PC-9 (cell line): ENCODE results near the gene ZRANB2. TPM values are rescaled to one million over a fixed set of nuclear protein-coding genes. Genes with fewer than 3 reads are reported as not detected.

ENCODE experiments used
- BruUV-seq: library from RNA; stranded (reverse); fragments of 400-500 nt; replicated peaks from 2 replicates; lab custom pipeline; 2021; lab: Mats Ljungman, UMichigan
- CTCF ChIA-PET: fragments of 300-600 bp; sonication (Branson Sonifier 250); formaldehyde crosslinking; loops from one replicate; lab custom pipeline; 2022; ENCODE audit warnings: antibody characterized with exemption; lab: Charles Lee
- POLR2A ChIA-PET: fragments of 300-600 bp; sonication (Branson Sonifier 250); formaldehyde crosslinking; loops from one replicate; lab custom pipeline; 2022; ENCODE audit warnings: antibody characterized with exemption; ENCODE audit not compliant: unreplicated experiment; lab: Charles Lee
- DNase-seq, 2 experiments: peaks; one replicate each; pipeline versions ENCODE4 v3.0.0 to v3.0.0-alpha.2; 2015 to 2022; ENCODE audit warnings: mixed read lengths in 1 of 2
- H2AFZ ChIP-seq: fragments of 200-600 bp; sonication (generic); 2 replicates; pipeline ENCODE4 v1.8.1; 2017; ENCODE audit warnings: antibody characterized with exemption
- H3F3A ChIP-seq: fragments of 200-600 bp; sonication (generic); 2 replicates; pipeline ENCODE4 v1.8.1; 2017; ENCODE audit warnings: antibody characterized with exemption, mild to moderate bottlenecking, low read depth; ENCODE audit not compliant: insufficient read depth
- H3K27ac ChIP-seq: fragments of 200-600 bp; sonication (generic); 2 replicates; pipeline ENCODE4 v1.6.1; 2016; ENCODE audit warnings: mixed run types
- H3K27me3 ChIP-seq: fragments of 200-600 bp; sonication (generic); 2 replicates; pipeline ENCODE4 v1.6.1; 2016; ENCODE audit warnings: low read depth, mixed run types; ENCODE audit not compliant: insufficient read depth
- H3K36me3 ChIP-seq: fragments of 200-600 bp; sonication (generic); 2 replicates; pipeline ENCODE4 v1.6.1; 2016; ENCODE audit warnings: low read depth, mixed run types
- H3K4me1 ChIP-seq: fragments of 200-600 bp; sonication (generic); replicated peaks from 2 replicates; pipeline ENCODE4 v1.6.1; 2016; ENCODE audit warnings: mixed run types; ENCODE audit not compliant: insufficient read depth
- H3K4me2 ChIP-seq: fragments of 200-600 bp; sonication (generic); 2 replicates; pipeline ENCODE4 v1.6.1; 2017; ENCODE audit warnings: mixed run types
- H3K4me3 ChIP-seq: fragments of 200-600 bp; sonication (generic); 2 replicates; pipeline ENCODE4 v1.6.1; 2016; ENCODE audit warnings: mixed run types
- H3K79me2 ChIP-seq: fragments of 200-600 bp; sonication (generic); 2 replicates; pipeline ENCODE4 v1.6.1; 2017; ENCODE audit warnings: low read depth, mixed run types
- H3K9me2 ChIP-seq: fragments of 200-600 bp; sonication (generic); 2 replicates; pipeline ENCODE4 v1.8.1; 2017; ENCODE audit warnings: mild to moderate bottlenecking; ENCODE audit not compliant: insufficient read depth
- H3K9me3 ChIP-seq: fragments of 200-600 bp; sonication (generic); 2 replicates; pipeline ENCODE4 v1.8.1; 2016; ENCODE audit warnings: low read depth; ENCODE audit not compliant: insufficient read depth
- H4K20me1 ChIP-seq: fragments of 200-600 bp; sonication (generic); 2 replicates; pipeline ENCODE4 v1.8.1; 2017; ENCODE audit not compliant: insufficient read depth
- EZH2 ChIP-seq: fragments of 200-600 bp; sonication (generic); IDR thresholded peaks from 2 replicates; pipeline ENCODE4 v1.8.0; 2017; ENCODE audit warnings: antibody characterized with exemption, low read depth
- intact Hi-C: fragments of 100-400 bp; cut with micrococcal nuclease; formaldehyde crosslinking; loops from one replicate; pipeline ENCODE4 v1.10.0; 2022; ENCODE audit not compliant: unreplicated experiment
- total RNA-seq: library from RNA; stranded (reverse); gene quantifications from 2 replicates; pipeline ENCODE4 v1.2.3, GENCODE V29; 2021
- TF ChIP-seq, protein P1 (sequence below): fragments of 200-600 bp; sonication (generic); conservative IDR thresholded peaks from 2 replicates; pipeline ENCODE4 v1.6.1; 2017; ENCODE audit warnings: mixed run types, antibody characterized with exemption, mild to moderate bottlenecking, moderate library complexity

ZRANB2 gene
- total RNA-seq, 1 experiment from 2014 or later = 79.6 TPM

DNA sequence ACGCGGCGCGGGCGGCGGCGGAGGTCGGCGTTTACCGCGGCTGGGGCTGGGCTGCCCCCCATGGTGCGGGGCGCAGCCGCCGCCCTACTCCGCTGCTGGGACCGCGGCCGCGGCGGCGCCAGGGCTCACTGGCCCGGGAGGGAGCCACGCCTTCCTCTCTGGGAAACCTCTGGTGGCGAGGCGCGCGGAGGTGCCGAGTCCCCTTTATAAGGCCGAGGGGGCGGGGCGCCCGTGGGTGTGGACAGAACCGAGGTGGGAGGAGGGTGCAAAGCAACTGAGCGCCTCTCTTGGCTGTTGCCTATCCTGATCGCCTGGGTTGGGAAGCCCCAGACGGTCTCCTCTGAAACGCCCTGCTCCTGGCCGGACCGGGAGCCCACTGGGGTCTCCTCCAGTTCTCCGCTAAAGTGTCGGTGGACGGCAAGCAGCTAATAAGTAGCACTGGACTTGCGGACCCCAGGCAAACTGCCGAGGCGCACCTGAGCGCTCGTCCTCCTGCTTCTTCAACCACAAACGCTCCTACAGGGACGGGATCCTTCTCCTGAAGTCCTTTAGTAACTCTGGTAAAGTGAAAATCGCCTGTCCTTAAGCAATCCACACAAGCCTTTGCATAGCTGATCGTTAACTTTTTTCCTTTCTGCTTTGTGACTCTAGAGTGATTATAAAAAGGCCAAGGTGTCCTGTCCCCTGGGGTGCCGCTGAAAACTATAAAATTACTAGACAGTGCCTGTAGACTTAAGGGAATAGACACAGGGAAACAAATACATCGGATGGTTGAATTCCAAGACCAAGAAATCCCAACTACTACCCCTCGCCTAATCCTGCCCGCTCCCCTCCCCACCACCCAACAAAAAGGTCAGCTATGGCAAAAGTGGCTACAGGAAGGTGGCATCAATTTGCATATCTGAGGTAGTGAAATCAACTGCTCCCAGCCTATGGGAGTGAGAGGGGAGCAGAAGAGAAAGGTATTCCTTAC lies 32.9 kb downstream of the ZRANB2 start, which contains the start of gene PTGER3:
Gene PTGER3 (minus strand): TSS at position 182 of the 973 bp plus-strand sequence. CDS start 239 bp downstream, outside the sequence.
- CTCF ChIA-PET = no interaction called here
- BruUV-seq = no TSS peak
- no peaks in the 10 kb centered on the region for H3K27me3 ChIP-seq
- H2AFZ ChIP-seq = no peak within 1 kb of the TSS
- no peak for TF ChIP-seq EZH2
- TF ChIP-seq, protein P1, sequence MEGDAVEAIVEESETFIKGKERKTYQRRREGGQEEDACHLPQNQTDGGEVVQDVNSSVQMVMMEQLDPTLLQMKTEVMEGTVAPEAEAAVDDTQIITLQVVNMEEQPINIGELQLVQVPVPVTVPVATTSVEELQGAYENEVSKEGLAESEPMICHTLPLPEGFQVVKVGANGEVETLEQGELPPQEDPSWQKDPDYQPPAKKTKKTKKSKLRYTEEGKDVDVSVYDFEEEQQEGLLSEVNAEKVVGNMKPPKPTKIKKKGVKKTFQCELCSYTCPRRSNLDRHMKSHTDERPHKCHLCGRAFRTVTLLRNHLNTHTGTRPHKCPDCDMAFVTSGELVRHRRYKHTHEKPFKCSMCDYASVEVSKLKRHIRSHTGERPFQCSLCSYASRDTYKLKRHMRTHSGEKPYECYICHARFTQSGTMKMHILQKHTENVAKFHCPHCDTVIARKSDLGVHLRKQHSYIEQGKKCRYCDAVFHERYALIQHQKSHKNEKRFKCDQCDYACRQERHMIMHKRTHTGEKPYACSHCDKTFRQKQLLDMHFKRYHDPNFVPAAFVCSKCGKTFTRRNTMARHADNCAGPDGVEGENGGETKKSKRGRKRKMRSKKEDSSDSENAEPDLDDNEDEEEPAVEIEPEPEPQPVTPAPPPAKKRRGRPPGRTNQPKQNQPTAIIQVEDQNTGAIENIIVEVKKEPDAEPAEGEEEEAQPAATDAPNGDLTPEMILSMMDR = no peak
- H3K9me3 ChIP-seq = no peaks in the 10 kb centered on the region
- intact Hi-C loops = no loop called here
- H3K9me2 ChIP-seq = no peaks in the 10 kb centered on the region
- H3K27ac ChIP-seq = no peak within 1 kb of the TSS
- H3K36me3 ChIP-seq = no peaks in the 10 kb centered on the region
- no peak within 1 kb of the TSS for H3K4me2 ChIP-seq
- H3K4me3 ChIP-seq = no peak within 1 kb of the TSS
- DNase-seq = peak in 1 of 2 experiments; percentile 48
- H3F3A ChIP-seq = no peaks in the 10 kb centered on the region
- no peaks in the 10 kb centered on the region for H3K4me1 ChIP-seq
- H4K20me1 ChIP-seq = no peaks in the 10 kb centered on the region
- POLR2A ChIA-PET = no interaction called here
- no peaks in the 10 kb centered on the region for H3K79me2 ChIP-seq

DNA sequence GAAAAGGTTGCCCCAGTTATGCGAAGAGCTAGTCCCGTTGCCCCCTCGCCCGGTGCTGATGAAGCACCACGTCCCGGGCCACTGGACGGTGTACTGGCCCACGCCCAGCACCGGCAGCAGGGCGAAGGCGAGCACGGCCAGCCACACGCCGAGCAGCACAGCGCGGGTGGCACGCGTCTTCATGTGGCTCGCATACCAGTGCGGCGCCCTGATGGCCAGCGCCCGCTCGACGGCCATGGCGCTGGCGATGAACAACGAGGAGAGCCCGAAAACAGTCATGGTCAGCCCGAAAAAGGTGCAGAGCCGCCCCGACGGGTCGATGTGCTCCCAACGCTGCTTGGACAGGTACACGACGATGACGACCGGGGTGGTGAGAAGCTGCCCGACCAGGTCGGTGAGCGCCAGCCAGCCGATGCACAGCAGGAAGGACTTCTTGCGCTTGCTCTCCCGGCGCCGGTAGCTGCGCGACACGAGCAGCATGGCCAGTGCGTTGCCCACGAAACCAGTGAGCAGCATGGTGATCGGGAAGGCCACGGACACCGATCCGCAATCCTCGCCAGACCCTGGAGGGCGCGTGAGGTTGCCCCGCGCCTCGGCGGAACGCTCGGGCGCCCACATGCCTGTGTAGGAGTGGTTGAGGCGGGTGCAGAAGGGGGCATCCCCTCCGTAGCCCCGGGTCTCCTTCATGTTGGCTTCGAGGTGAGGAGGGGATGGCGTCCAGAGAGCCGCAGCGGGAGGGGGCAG lies 33.8 kb downstream of the ZRANB2 start:
- no peaks in the 10 kb centered on the region for H3K9me2 ChIP-seq
- H3K4me3 ChIP-seq = no peak overlapping the region
- no peaks in the 10 kb centered on the region for H3K4me1 ChIP-seq
- intact Hi-C loops = no loop called here
- CTCF ChIA-PET = no interaction called here
- H2AFZ ChIP-seq = no peak overlapping the region
- H3K79me2 ChIP-seq = no peaks in the 10 kb centered on the region
- H3F3A ChIP-seq = no peaks in the 10 kb centered on the region
- no peaks in the 10 kb centered on the region for H4K20me1 ChIP-seq
- POLR2A ChIA-PET = no interaction called here
- H3K36me3 ChIP-seq = no peaks in the 10 kb centered on the region
- no peaks in the 10 kb centered on the region for H3K27me3 ChIP-seq
- no TSS peak for BruUV-seq
- DNase-seq = no peak
- H3K27ac ChIP-seq = no peak overlapping the region
- TF ChIP-seq, protein P1 = no peak
- TF ChIP-seq EZH2 = no peak
- no peaks in the 10 kb centered on the region for H3K9me3 ChIP-seq
- H3K4me2 ChIP-seq = no peak overlapping the region

DNA sequence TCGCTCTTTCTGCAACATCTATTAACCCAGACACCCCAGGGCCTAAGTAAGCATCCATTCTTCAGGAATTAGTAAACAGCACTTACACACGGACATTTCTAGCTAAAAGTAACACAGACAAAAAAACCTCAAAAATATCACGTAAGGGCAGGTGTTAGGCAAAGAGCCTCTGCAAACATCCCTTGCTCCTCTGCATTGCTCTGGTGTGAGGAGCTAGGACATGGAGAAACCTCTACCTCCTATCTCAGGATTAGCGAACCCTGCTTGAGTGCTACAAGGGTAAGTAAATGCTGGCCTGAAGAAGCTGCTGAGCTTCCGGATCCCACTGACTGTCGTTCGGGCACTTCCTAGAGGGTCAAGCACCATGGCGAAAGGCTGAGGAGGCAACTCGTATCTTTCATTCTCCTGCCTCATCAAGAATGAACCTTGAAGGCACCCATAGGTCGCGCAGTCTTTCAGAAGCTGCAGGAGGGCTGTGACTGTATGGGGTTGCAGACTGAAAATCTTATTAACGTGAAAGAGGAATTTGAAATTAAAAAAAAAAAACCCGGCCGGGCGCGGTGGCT lies 35.3 kb downstream of the ZRANB2 start:
- Histone ChIP-seq H3K4me3 (no peak overlapping the region), H4K20me1 (no peaks in the 10 kb centered on the region), H3K4me1 (no peaks in the 10 kb centered on the region), H3K36me3 (no peaks in the 10 kb centered on the region), H3K27me3 (no peaks in the 10 kb centered on the region), H2AFZ (no peak overlapping the region), H3K4me2 (no peak overlapping the region), H3K9me3 (no peaks in the 10 kb centered on the region; the same call in 1 of the 2 replicates), H3K9me2 (no peaks in the 10 kb centered on the region), H3K27ac (no peak overlapping the region), H3K79me2 (no peaks in the 10 kb centered on the region), H3F3A (no peaks in the 10 kb centered on the region)
- TF ChIP-seq, protein P1 = no peak
- no peak for TF ChIP-seq EZH2
- CTCF ChIA-PET = no interaction called here
- intact Hi-C loops = no loop called here
- POLR2A ChIA-PET = no interaction called here
- no TSS peak for BruUV-seq
- no peak for DNase-seq
